GM18507 (cell line): ENCODE results near the gene ZMAT1.
A peak's percentile ranks its signal among the peaks of the same experiment; 100 is the strongest.
"Not testable (repeated sequence)": the region's sequence is repeated elsewhere in the genome, so short reads cannot be mapped to it uniquely, and the experiment has no call there.

Source experiments
- DNase-seq: peaks from one replicate; pipeline ENCODE4 v3.0.0; 2011; ENCODE audit warnings: low read depth; ENCODE audit not compliant: insufficient read length; ENCODE audit errors: extremely low spot score
- FAIRE-seq: peaks from 2 replicates; lab custom pipeline; 2011; peaks lifted over from hg19 to GRCh38; lab: Jason Lieb, UNC

The ZMAT1 gene

GRCh38 chrX:101931488-101932248, at the start of gene ZMAT1:
ZMAT1 (minus strand) TSS chrX:101932027; CDS start chrX:101932008, 19 bp downstream.
- DNase-seq (peak; percentile 53), FAIRE-seq (peak; percentile 97)

DNA sequence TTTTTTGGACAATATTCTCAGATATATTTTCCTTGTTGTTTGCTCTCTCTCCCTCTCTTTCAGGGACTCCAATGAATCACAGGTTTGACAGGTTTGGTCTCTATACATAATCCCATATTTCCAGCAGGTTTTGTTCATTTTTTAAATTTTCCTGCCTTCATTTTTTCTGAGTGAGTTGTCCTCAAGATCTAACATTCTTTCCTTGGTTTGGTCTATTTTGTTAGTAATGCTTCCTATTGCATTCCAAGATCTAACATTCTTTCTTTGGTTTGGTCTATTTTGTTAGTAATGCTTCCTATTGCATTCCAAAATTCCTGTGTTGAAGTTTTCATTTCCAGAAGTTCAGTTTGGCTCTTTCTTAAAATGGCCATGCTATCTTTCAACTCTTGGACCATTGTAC, 45.3 kb upstream of the ZMAT1 start:
- FAIRE-seq = no peak
- DNase-seq = no peak

GRCh38 chrX:101973066-101973465, 41.2 kb upstream of the ZMAT1 start:
- no peak for FAIRE-seq

GRCh38 chrX:101964923-101965539, 33.2 kb upstream of the ZMAT1 start:
- DNase-seq, FAIRE-seq: not testable (repeated sequence)

More at GRCh38 chrX:101973066-101973465, 41.2 kb upstream of the ZMAT1 start:
- no peak for DNase-seq

- DNase-seq (no peak), FAIRE-seq (no peak)
Measured at GRCh38 chrX:101958139-101958538, 26.3 kb upstream of the ZMAT1 start.

DNA sequence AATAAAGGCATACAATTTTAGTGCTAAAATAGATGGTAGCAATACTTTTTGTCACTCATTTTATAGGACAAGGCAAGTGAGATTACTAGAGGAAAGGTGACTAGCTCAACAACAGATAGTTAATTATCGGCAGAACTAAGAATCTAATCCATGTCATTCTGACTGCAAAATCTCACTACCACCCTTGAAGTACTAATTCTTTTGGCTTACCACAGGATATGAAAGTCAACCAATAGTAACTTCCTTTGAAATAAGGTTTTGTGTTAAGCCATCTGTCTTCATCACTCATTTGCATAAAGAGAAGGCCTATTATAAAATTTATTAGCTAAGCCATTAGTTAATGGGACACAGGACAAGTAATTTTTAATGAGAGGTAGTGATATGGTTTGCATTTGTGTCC, 25.3 kb upstream of the ZMAT1 start:
- FAIRE-seq (no peak), DNase-seq (no peak)

DNA sequence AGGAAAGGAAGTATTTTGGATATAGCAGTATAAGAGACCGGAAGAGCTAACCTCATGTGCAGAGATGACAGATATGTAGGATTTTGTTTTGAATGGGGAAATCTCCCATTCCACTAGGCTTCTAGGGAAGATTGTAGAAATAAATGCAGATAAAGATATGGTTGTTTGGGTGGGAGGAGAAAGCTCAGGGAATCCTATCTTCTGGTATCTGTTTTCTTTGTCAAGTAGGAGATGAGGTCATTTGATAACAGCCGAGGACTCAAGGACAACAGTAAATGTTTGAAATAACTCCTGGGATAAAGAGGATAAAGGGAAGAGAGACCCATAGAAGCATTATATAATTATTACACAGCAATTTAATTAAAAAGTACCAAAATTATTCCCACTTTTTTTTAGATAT, 24.7 kb upstream of the ZMAT1 start:
- FAIRE-seq (no peak), DNase-seq (no peak)

DNA sequence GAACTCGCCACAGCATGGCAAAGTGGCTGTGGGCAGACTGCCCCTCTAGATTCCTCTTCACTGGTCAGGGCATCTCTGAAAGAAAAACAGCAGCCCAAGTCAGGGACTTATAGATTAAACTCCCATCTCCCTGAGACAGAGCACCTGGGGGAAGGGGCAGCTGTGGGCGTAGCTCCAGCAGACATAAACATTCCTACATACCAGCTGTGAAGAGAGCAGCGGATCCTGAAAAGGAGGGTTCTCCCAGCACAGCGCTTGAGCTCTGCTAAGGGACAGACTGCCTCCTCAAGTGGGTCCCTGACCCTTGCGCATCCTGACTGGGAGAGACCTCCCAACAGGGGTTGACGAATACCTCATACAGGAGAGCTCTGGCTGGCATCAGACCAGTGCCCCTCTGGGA, 18.8 kb upstream of the ZMAT1 start:
- FAIRE-seq (no peak), DNase-seq (no peak)

DNA sequence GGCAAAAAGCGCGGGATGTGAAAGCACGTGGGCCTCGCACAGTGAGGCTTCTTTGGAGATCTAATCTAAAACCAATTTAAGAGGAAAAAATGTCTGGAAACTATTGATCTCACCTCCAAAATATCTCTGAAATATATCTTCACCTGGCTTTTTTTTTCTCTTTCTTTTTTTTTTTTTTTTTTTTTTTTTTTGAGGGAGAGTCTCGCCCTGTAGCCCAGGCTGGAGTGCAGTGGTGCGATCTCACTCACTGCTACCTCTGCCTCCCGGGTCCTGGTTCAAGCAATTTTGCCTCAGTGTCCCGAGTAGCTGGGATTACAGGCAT, 383 bp upstream of the ZMAT1 start:
- DNase-seq = no peak
- no peak for FAIRE-seq

DNA sequence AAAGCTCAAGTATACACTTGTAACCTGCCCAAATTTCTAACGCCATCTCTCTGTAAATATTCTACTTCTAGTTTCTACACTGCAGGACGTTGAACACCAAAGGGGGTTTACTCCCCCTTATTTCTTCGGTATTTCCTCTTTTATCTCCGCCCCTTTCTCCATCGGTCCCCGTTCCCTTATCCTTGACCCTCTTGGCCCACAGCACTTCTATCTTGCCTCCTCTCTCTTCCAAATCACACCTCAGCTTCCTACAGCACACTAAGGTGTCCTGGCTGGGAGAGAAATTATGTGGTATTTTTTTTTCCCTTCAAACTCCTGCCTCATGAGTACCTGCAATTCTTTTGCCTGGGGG, 715 bp downstream of the ZMAT1 start:
- DNase-seq (no peak), FAIRE-seq (no peak)

- FAIRE-seq (no peak), DNase-seq (no peak)
Measured at GRCh38 chrX:101925733-101926132, 6.1 kb downstream of the ZMAT1 start.

DNA sequence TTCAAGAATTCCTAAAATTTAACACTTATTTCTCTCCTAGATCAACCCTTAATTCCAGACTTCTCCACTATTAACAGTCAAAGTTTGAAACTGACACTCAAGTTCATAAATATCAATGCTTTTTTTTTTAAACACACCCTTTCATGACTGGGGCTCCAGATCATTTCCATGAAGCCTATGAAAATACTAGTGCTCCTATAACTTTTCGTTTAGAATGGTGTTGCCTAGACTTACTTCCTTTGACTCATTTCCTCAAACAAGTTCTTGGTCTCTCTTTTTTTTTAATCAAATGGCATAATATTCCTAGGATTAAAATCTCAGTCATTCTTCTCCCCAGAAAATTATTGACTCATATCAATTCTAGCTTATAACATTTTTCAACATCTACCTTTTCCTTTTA, 13.1 kb downstream of the ZMAT1 start:
- DNase-seq (no peak), FAIRE-seq (no peak)

DNA sequence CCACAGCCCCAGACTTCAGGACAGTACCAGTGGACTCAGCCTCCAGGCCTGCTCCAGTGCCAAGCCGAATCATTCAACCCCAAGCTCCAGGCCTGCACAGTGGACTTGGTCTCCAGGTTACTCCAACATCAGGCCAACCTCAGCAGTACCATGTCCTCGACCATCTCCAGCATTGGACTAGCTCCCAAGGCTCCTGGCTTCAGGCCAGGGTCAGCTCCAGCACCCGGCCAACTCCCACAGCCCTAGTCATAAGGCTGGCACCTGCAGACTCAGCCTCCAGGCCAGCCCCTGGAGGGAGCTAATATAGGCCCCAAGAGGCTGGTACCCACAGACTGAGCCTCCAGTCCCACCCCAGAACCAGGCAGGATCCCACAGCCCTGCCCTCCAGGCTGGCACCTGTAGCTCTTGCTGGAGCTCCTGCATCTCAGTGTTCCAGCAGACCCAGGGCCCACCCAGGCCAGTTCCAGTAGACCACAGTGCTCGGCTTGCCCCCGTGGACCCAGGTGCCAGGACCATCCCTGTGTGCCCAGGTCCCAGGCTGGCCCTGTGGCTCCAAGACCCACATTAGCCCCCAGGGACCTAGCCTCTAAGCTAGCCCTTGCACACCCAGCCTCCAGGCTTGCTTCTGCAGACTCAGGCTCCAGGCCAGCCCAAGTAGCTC, 25.6 kb downstream of the ZMAT1 start:
- DNase-seq (no peak), FAIRE-seq (no peak)

GRCh38 chrX:101904996-101905395, 26.8 kb downstream of the ZMAT1 start:
- DNase-seq (no peak), FAIRE-seq (no peak)
